Dedifferentiated amniotic fluid mesenchymal stem cell (primary cell): ENCODE results near the gene SKI.
"Not testable (repeated sequence)": the region's sequence is repeated elsewhere in the genome, so short reads cannot be mapped to it uniquely, and the experiment has no call there.

Source experiments
- DNase-seq: peaks from one replicate; pipeline ENCODE4 v3.0.0-alpha.2; 2016; ENCODE audit errors: extremely low spot score

The SKI gene

GRCh38 chr1:2259668-2260402 is 31.7 kb downstream of the SKI start:
- DNase-seq, result no peak

DNA sequence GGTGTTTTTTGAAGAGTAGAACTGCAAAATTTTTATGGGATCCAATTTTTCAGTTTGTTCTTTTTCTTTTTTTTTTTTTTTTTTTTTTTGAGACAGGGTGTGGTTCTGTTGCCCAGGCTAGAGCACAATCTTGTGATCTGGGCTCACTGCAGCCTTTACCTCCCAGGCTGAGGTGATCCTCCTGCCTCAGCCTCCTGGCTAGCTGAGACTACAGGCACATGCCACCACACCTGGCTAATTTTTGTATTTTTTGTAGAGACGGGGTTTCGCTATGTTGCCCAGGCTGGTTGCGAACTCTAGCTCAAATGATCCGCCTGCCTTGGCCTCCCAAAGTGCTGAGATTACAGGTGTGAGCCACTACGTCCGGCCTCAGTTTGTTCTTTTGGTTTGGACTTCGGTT is 32.4 kb downstream of the SKI start:
- not testable (repeated sequence) for DNase-seq

- no peak for DNase-seq
Measured at GRCh38 chr1:2260917-2261316, 32.8 kb downstream of the SKI start.

GRCh38 chr1:2261476-2262395 is 33.6 kb downstream of the SKI start:
- not testable (repeated sequence) for DNase-seq

GRCh38 chr1:2266301-2266975 is 38.3 kb downstream of the SKI start:
- DNase-seq, result no peak

- DNase-seq, result no peak
Measured at GRCh38 chr1:2267051-2267830, 39.1 kb downstream of the SKI start.

DNA sequence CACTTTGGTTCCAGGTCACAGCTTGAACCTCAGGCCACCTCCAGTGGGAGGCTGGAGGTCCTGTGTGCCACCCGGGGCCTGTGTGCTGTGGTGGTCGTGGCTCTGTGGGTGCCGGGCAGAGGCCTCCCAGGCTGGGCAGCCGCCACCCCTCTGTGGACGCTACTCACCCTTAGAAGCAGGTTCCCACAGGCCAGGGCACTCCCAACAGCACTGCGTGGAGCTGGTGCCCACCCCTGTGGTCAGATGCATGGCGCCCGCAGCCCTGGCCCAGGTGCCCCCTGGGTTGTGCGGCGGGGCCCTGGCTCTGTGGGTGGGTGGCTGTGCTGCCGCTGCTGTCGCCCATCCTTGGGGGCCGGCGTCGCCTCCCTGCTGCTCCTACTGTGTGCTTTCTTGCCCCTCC is 39.7 kb downstream of the SKI start:
- DNase-seq, result no peak

DNA sequence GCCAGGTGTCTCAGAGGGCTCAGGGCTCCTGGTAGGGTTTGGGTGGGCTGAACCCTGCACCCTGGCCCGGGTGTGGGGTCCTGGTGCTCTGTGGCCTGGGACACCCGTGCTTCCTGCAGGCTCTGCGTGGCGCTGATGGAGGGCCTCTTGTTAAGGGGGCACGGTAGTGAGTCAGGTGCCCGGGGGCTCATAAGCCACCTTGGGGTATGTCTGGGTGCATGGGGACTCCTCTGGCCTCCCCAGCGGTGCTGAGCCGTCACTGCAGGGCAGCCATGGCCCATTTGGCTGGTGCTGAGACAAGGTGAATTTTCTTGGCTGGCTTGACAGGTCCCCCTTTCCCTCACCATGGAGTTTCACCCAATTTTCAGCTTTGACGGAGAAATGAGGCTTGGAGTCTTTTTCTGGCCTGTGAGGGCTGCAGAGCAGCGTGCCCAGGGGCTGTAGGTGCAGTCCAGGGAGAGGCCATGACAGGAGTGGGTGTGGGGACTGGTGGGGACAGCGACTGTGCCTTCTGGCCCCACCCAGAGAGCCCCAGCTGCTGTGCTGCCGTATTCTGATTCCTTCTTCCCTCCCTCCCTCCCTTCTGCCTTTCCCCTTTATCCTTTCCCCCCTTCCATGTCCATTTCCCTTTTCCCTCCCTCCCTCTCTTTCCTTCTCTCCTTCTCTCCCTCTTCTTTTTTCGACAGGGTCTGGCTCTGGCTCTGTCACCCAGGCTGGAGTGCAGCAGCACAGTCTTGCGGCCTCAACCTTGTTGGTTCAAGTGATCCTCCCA is 40.4 kb downstream of the SKI start:
- no peak for DNase-seq

GRCh38 chr1:2269193-2269921 is 41.2 kb downstream of the SKI start:
- DNase-seq, result no peak

DNA sequence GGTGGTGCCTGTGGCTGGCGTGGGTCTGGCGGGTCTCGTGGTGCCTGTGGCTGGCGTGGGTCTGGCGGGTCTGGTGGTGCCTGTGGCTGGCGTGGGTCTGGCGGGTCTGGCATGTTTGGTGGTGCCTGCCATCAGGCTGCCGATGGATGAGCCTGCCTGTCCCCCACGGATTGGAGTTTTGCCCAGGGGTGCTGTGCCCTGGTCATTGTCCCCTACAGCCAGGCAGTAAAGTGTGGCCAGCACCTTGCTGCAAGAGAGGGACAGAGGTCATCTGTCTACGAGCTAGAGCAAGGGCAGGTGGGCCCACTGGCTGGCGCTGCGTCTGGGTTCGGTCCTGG is 41.8 kb downstream of the SKI start:
- DNase-seq, result no peak

- no peak for DNase-seq
Measured at GRCh38 chr1:2270260-2271100, 42.4 kb downstream of the SKI start.

DNA sequence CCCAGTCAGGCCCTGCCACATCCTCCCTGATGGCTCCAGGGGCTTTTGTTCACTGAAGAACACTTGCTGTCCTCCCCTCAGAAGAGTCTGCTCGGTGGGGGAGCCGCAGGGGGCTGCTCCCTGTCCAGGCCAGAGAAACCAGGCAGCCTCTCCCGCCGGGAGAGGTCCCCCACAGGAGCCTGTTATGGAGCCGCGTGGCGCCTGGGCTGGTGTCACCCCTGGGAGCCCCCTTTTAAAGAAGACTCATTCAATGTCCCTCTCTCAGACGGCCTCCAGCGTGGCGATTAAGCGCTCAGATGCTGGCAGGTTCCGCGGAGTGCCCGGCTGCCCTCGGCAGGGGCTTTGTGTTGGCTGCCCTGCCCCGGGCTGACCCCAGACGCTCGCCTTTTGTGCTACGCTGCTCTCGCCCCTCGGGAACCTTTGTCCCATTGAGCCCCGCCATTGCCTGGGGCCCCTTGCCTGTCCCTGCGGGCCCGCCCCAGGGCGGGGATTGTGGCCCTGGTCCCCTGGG is 43.1 kb downstream of the SKI start:
- no peak for DNase-seq

GRCh38 chr1:2271841-2272655 is 43.9 kb downstream of the SKI start:
- DNase-seq, result no peak

DNA sequence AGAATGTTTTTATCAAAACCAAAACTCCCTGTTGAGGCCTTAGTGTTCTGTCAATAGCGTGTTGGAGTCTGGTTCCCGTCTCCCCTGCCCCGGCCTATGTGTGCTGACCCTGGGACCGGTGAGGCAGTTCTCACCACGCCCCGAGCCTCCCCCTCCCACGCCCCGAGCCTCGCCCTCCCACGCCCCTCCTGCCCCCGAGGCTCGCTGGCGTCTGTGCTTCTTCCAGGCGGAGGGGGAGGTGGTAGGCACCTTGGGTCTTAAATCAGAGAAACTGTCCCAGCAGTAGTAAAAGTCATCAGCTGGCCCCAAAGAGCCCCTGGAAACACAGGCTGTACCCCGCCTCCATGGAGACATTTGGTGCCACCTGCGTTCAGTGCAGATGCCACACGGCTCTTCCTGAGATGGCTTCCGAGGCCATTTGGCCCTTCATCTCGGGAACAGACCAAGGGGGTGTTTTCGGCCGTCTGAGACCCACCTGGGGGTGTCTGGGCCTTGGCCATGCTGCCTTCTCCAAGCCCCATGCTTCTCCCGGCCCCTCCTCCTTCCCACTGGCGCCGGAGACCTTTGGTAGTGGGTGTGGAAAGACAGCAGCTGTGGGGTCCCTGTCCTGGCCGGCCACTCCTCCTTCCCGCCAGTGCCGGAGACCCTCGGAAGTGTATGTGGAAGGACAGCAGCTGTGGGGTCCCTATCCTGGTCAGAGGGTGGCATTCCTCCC is 44.7 kb downstream of the SKI start:
- DNase-seq, result no peak

DNA sequence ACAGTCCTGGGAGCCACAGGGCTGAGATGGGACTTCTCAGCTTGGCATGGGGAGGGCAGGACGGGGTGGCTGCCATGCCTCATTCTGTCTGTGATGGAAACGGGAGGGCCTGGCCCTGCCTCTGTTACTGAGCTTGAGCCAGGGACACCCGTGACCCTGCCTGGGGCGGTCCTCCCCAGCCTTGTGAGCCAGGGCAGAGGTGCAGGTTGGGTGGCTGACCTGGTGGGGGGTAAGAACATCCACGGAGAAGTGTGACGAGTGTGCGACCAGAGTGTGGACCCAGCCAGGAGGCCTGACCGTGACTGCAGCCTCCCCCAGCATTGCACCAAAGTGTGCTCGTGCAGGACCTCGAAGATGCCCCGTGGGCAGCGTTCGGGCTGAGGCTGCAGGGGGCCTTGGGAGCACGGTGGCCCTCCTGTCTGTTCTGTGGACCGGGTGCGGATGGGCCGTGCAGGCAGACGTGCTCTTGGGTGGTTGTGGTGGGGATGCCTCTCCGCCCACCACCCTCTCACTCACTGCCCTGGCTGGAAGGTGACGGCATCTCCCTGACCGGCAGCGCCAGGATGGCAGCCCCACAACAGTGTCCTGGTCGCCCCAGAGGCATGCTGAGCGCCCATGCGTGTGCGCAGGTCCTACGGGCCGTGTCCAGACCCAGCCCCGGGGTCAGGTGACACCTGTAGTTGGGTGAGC is 45.4 kb downstream of the SKI start:
- no peak for DNase-seq

- DNase-seq, result no peak
Measured at GRCh38 chr1:2274231-2274928, 46.3 kb downstream of the SKI start.
